ENCODE results near the gene VN1R5.
"Not testable (repeated sequence)": the region's sequence is repeated elsewhere in the genome, so short reads cannot be mapped to it uniquely, and the experiment has no call there.

Gene VN1R5

GRCh38 chr1:247218121-247218651 is 37.7 kb upstream of the VN1R5 start:
- no peak overlapping the region for H3K4me2 ChIP-seq (ENCODE audit: insufficient read depth, low read length, poor library complexity, severe bottlenecking)
- H3K18ac ChIP-seq (ENCODE audit: low read length), result no peak overlapping the region
- no peaks in the 10 kb centered on the region for H3K79me1 ChIP-seq (ENCODE audit: low read depth, low read length)
- no peak for DNase-seq (ENCODE audit: low spot score)
- no peak overlapping the region for H2AK5ac ChIP-seq (ENCODE audit: low read depth, low read length)
- H3K9ac ChIP-seq (ENCODE audit: low read depth, low read length, poor library complexity), result no peak overlapping the region
- H2BK120ac ChIP-seq (ENCODE audit: low read depth, low read length), result no peak overlapping the region
- H3K4me3 ChIP-seq (ENCODE audit: low read length in 2 of 2), result no peak overlapping the region
- no peak overlapping the region for H4K91ac ChIP-seq (ENCODE audit: low read depth, low read length, poor library complexity)
- H4K8ac ChIP-seq (ENCODE audit: low read depth, low read length), result no peak overlapping the region
- H2BK15ac ChIP-seq (ENCODE audit: low read length), result no peak overlapping the region
- no peak overlapping the region for H3K27ac ChIP-seq (replicated peaks; ENCODE audit: low read length)
- H3K23ac ChIP-seq (ENCODE audit: low read depth, low read length, poor library complexity), result no peak overlapping the region
- H3K4me1 ChIP-seq (ENCODE audit: control insufficient read depth in 2 of 2, insufficient read depth in 1 of 2, low read depth in 1 of 2, low read length in 2 of 2), result no peaks in the 10 kb centered on the region
- H2BK5ac ChIP-seq (ENCODE audit: low read length), result no peak overlapping the region
- H3K9me3 ChIP-seq (replicated peaks in 1 of 2; ENCODE audit: control insufficient read depth in 2 of 2, insufficient read depth in 1 of 2, low read depth in 1 of 2, low read length in 2 of 2), result peaks cover 0 to 5% of the 10 kb centered on the region in 2 donors
- no peak overlapping the region for H3K14ac ChIP-seq (ENCODE audit: low read length)
- WGBS, 2 donors (ENCODE audit: extremely low coverage in 2 of 2, insufficient read length in 2 of 2, insufficient replicate concordance in 1 of 2), result no CpG with 5 or more reads among the region's 6 CpGs
- H2BK12ac ChIP-seq (ENCODE audit: low read length), result no peak overlapping the region
- no peak overlapping the region for H2AFZ ChIP-seq (ENCODE audit: low read length)
- no peaks in the 10 kb centered on the region for H3K36me3 ChIP-seq (replicated peaks in 1 of 2; ENCODE audit: control insufficient read depth in 2 of 2, insufficient read depth in 2 of 2, low read length in 2 of 2)
- peaks cover 0 to 8% (median 0%) of the 10 kb centered on the region in 3 experiments for H3K27me3 ChIP-seq (ENCODE audit: control insufficient read depth in 3 of 3, insufficient read depth in 3 of 3, low read depth in 1 of 3, low read length in 3 of 3)
- H3K4ac ChIP-seq (ENCODE audit: low read length), result no peak overlapping the region

- not testable (repeated sequence) for H3K4me3 ChIP-seq (ENCODE audit: low read length in 2 of 2); H3K36me3 ChIP-seq (replicated peaks in 1 of 2; ENCODE audit: control insufficient read depth in 2 of 2, insufficient read depth in 2 of 2, low read length in 2 of 2); H2BK120ac ChIP-seq (ENCODE audit: low read depth, low read length); H2BK12ac ChIP-seq (ENCODE audit: low read length); DNase-seq (ENCODE audit: low spot score); H2BK5ac ChIP-seq (ENCODE audit: low read length); H3K9me3 ChIP-seq (replicated peaks in 1 of 2; ENCODE audit: control insufficient read depth in 2 of 2, insufficient read depth in 1 of 2, low read depth in 1 of 2, low read length in 2 of 2); H3K27ac ChIP-seq (replicated peaks; ENCODE audit: low read length); H3K4ac ChIP-seq (ENCODE audit: low read length); H3K79me1 ChIP-seq (ENCODE audit: low read depth, low read length); H3K27me3 ChIP-seq (ENCODE audit: control insufficient read depth in 3 of 3, insufficient read depth in 3 of 3, low read depth in 1 of 3, low read length in 3 of 3); H3K18ac ChIP-seq (ENCODE audit: low read length); H3K14ac ChIP-seq (ENCODE audit: low read length); H4K8ac ChIP-seq (ENCODE audit: low read depth, low read length); H4K91ac ChIP-seq (ENCODE audit: low read depth, low read length, poor library complexity); H3K23ac ChIP-seq (ENCODE audit: low read depth, low read length, poor library complexity); H3K4me1 ChIP-seq (ENCODE audit: control insufficient read depth in 2 of 2, insufficient read depth in 1 of 2, low read depth in 1 of 2, low read length in 2 of 2); H3K4me2 ChIP-seq (ENCODE audit: insufficient read depth, low read length, poor library complexity, severe bottlenecking); H2AK5ac ChIP-seq (ENCODE audit: low read depth, low read length); H2BK15ac ChIP-seq (ENCODE audit: low read length); H2AFZ ChIP-seq (ENCODE audit: low read length); H3K9ac ChIP-seq (ENCODE audit: low read depth, low read length, poor library complexity)
- WGBS, 2 donors (ENCODE audit: extremely low coverage in 2 of 2, insufficient read length in 2 of 2, insufficient replicate concordance in 1 of 2), result no CpG with 5 or more reads among the region's 30 CpGs
Measured at GRCh38 chr1:247220280-247220679, 35.6 kb upstream of the VN1R5 start.

GRCh38 chr1:247222840-247223239 is 33.0 kb upstream of the VN1R5 start:
- Histone ChIP-seq H3K79me1 (ENCODE audit: low read depth, low read length) (no peaks in the 10 kb centered on the region), H2BK12ac (ENCODE audit: low read length) (no peak overlapping the region), H3K4me2 (ENCODE audit: insufficient read depth, low read length, poor library complexity, severe bottlenecking) (no peak overlapping the region), H2AFZ (ENCODE audit: low read length) (no peak overlapping the region), H2BK15ac (ENCODE audit: low read length) (no peak overlapping the region), H3K27me3 (ENCODE audit: control insufficient read depth in 3 of 3, insufficient read depth in 3 of 3, low read depth in 1 of 3, low read length in 3 of 3) (peaks cover 0 to 3% (median 0%) of the 10 kb centered on the region in 3 experiments), H4K8ac (ENCODE audit: low read depth, low read length) (no peak overlapping the region), H2AK5ac (ENCODE audit: low read depth, low read length) (no peak overlapping the region), H3K4ac (ENCODE audit: low read length) (no peak overlapping the region), H2BK5ac (ENCODE audit: low read length) (no peak overlapping the region), H3K9ac (ENCODE audit: low read depth, low read length, poor library complexity) (no peak overlapping the region), H3K4me1 (ENCODE audit: control insufficient read depth in 2 of 2, insufficient read depth in 1 of 2, low read depth in 1 of 2, low read length in 2 of 2) (no peaks in the 10 kb centered on the region), H2BK120ac (ENCODE audit: low read depth, low read length) (no peak overlapping the region), H3K18ac (ENCODE audit: low read length) (no peak overlapping the region), H3K36me3 (replicated peaks in 1 of 2; ENCODE audit: control insufficient read depth in 2 of 2, insufficient read depth in 2 of 2, low read length in 2 of 2) (no peaks in the 10 kb centered on the region), H3K9me3 (replicated peaks in 1 of 2; ENCODE audit: control insufficient read depth in 2 of 2, insufficient read depth in 1 of 2, low read depth in 1 of 2, low read length in 2 of 2) (peaks cover 0 to 5% of the 10 kb centered on the region in 2 donors), H3K14ac (ENCODE audit: low read length) (no peak overlapping the region), H3K23ac (ENCODE audit: low read depth, low read length, poor library complexity) (no peak overlapping the region), H4K91ac (ENCODE audit: low read depth, low read length, poor library complexity) (no peak overlapping the region), H3K27ac (replicated peaks; ENCODE audit: low read length) (no peak overlapping the region), H3K4me3 (ENCODE audit: low read length in 2 of 2) (no peak overlapping the region)
- WGBS, 2 donors (ENCODE audit: extremely low coverage in 2 of 2, insufficient read length in 2 of 2, insufficient replicate concordance in 1 of 2), result no CpG with 5 or more reads among the region's 3 CpGs
- DNase-seq (ENCODE audit: low spot score), result no peak

- no peak overlapping the region for H3K4me2 ChIP-seq (ENCODE audit: insufficient read depth, low read length, poor library complexity, severe bottlenecking)
- H3K36me3 ChIP-seq (replicated peaks in 1 of 2; ENCODE audit: control insufficient read depth in 2 of 2, insufficient read depth in 2 of 2, low read length in 2 of 2), result no peaks in the 10 kb centered on the region
- no peaks in the 10 kb centered on the region for H3K79me1 ChIP-seq (ENCODE audit: low read depth, low read length)
- H3K9ac ChIP-seq (ENCODE audit: low read depth, low read length, poor library complexity), result no peak overlapping the region
- H2AK5ac ChIP-seq (ENCODE audit: low read depth, low read length), result no peak overlapping the region
- no peak overlapping the region for H2BK12ac ChIP-seq (ENCODE audit: low read length)
- H2BK120ac ChIP-seq (ENCODE audit: low read depth, low read length), result no peak overlapping the region
- H3K27ac ChIP-seq (replicated peaks; ENCODE audit: low read length), result no peak overlapping the region
- DNase-seq (ENCODE audit: low spot score), result no peak
- no peak overlapping the region for H2BK15ac ChIP-seq (ENCODE audit: low read length)
- no peak overlapping the region for H3K4ac ChIP-seq (ENCODE audit: low read length)
- H3K18ac ChIP-seq (ENCODE audit: low read length), result no peak overlapping the region
- H3K27me3 ChIP-seq (ENCODE audit: control insufficient read depth in 3 of 3, insufficient read depth in 3 of 3, low read depth in 1 of 3, low read length in 3 of 3), result peaks cover 0 to 3% (median 0%) of the 10 kb centered on the region in 3 experiments
- H3K23ac ChIP-seq (ENCODE audit: low read depth, low read length, poor library complexity), result no peak overlapping the region
- H2AFZ ChIP-seq (ENCODE audit: low read length), result no peak overlapping the region
- no peak overlapping the region for H3K14ac ChIP-seq (ENCODE audit: low read length)
- peaks cover 3 to 10% of the 10 kb centered on the region in 2 donors for H3K9me3 ChIP-seq (replicated peaks in 1 of 2; ENCODE audit: control insufficient read depth in 2 of 2, insufficient read depth in 1 of 2, low read depth in 1 of 2, low read length in 2 of 2)
- no peak overlapping the region for H4K91ac ChIP-seq (ENCODE audit: low read depth, low read length, poor library complexity)
- H3K4me1 ChIP-seq (ENCODE audit: control insufficient read depth in 2 of 2, insufficient read depth in 1 of 2, low read depth in 1 of 2, low read length in 2 of 2), result no peaks in the 10 kb centered on the region
- no peak overlapping the region for H3K4me3 ChIP-seq (ENCODE audit: low read length in 2 of 2)
- H2BK5ac ChIP-seq (ENCODE audit: low read length), result no peak overlapping the region
- no peak overlapping the region for H4K8ac ChIP-seq (ENCODE audit: low read depth, low read length)
Measured at GRCh38 chr1:247224822-247225221, 31.1 kb upstream of the VN1R5 start.

Measured in neuronal stem cell (in vitro differentiated cells).